A549 (cell line): Measurements from ENCODE around the gene ELMOD2. TPM values are rescaled to one million over a fixed set of nuclear protein-coding genes. Genes with fewer than 3 reads are reported as not detected.

Source experiments
- ATAC-seq, 2 experiments: fragments of 200-7000 bp in 1 of 2; fragments of >200 bp in 1 of 2; cut with Nextera tagmentation in 1 of 2; cut with Tn5 transposase in 1 of 2; 3 replicates each; pipeline versions ENCODE4 v1.8.0 to v1.9.1; 2018 to 2020; ENCODE audit warnings: mild to moderate bottlenecking in 1 of 2, moderate library complexity in 1 of 2
- CTCF ChIA-PET: fragments of 300-600 bp; sonication (Branson Sonifier 250); formaldehyde crosslinking; extraction: SDS; loops from one replicate; lab custom pipeline; 2021; ENCODE audit warnings: antibody characterized with exemption, inconsistent platforms; lab: Yijun Ruan, JAX
- POLR2A ChIA-PET: fragments of 350-600 bp; formaldehyde crosslinking; extraction: SDS; loops from one replicate; lab custom pipeline; 2021; ENCODE audit warnings: antibody characterized with exemption, inconsistent platforms; lab: Yijun Ruan, JAX
- DNase-seq, 2 experiments: peaks; one replicate each; pipeline versions ENCODE4 v3.0.0 to v3.0.0-alpha.2; 2011 to 2016; ENCODE audit warnings: low read depth in 1 of 2, low spot score in 1 of 2
- FAIRE-seq: peaks from 2 replicates; lab custom pipeline; 2011; peaks lifted over from hg19 to GRCh38; lab: Jason Lieb, UNC
- H3K27ac ChIP-seq, 2 experiments: fragments of >200 bp; sonication (Bioruptor Twin); formaldehyde crosslinking; 3 replicates each; pipeline ENCODE4 v1.5.1; 2016 to 2017
- H3K4me1 ChIP-seq: fragments of >200 bp; sonication (Bioruptor Twin); formaldehyde crosslinking; 3 replicates; pipeline ENCODE4 v1.6.1; 2016
- H3K4me2 ChIP-seq: fragments of >200 bp; sonication (Bioruptor Twin); formaldehyde crosslinking; 3 replicates; pipeline ENCODE4 v1.6.1; 2016
- H3K4me3 ChIP-seq: fragments of >200 bp; sonication (Bioruptor Twin); formaldehyde crosslinking; 3 replicates; pipeline ENCODE4 v1.5.1; 2016
- H3K9me3 ChIP-seq: fragments of >200 bp; sonication (Bioruptor Twin); formaldehyde crosslinking; 3 replicates; pipeline ENCODE4 v1.6.1; 2016
- BHLHE40 ChIP-seq: IDR thresholded peaks from 2 replicates; pipeline ENCODE4 v1.6.1; 2012; ENCODE audit warnings: low read depth, low read length, inconsistent platforms
- EHF ChIP-seq: fragments of 250-450 bp; sonication (Bioruptor Pico); IDR thresholded peaks from 2 replicates; pipeline ENCODE4 v1.5.0; 2020; ENCODE audit warnings: mild to moderate bottlenecking
- EP300 ChIP-seq, 2 experiments: fragments of >200 bp; sonication (Bioruptor Twin); formaldehyde crosslinking; IDR thresholded peaks; 2 replicates in 1 of 2; 3 replicates in 1 of 2; pipeline ENCODE4 v1.6.1; 2016 to 2017
- ESRRA ChIP-seq: fragments of 150-350 bp; IDR thresholded peaks from 2 replicates; pipeline ENCODE4 v1.6.1; 2014; ENCODE audit warnings: mild to moderate bottlenecking, low read length, borderline replicate concordance
- FOSL2 ChIP-seq, 2 experiments: fragments of 450-650 bp in 1 of 2; fragments of >200 bp in 1 of 2; sonication (Bioruptor Twin) in 1 of 2; formaldehyde crosslinking; IDR thresholded peaks; 2 replicates each; pipeline versions ENCODE4 v1.5.0 to v1.6.1; 2016 to 2020; ENCODE audit warnings: mild to moderate bottlenecking in 1 of 2, moderate library complexity in 1 of 2
- FOXS1 ChIP-seq: fragments of 250-450 bp; sonication (Bioruptor Pico); IDR thresholded peaks from 2 replicates; pipeline ENCODE4 v1.5.0; 2020; ENCODE audit warnings: mild to moderate bottlenecking, moderate library complexity
- GATA3 ChIP-seq: IDR thresholded peaks from 2 replicates; pipeline ENCODE4 v1.6.1; 2012; ENCODE audit warnings: borderline replicate concordance
- HDAC2 ChIP-seq: fragments of 200-600 bp; sonication (generic); IDR thresholded peaks from 2 replicates; pipeline ENCODE4 v1.6.1; 2016
- HOXA7 ChIP-seq: fragments of 250-450 bp; sonication (Bioruptor Pico); IDR thresholded peaks from 2 replicates; pipeline ENCODE4 v1.5.0; 2020; ENCODE audit warnings: mild to moderate bottlenecking, moderate library complexity
- HOXB13 ChIP-seq: fragments of 250-450 bp; sonication (Bioruptor Pico); IDR thresholded peaks from 2 replicates; pipeline ENCODE4 v1.5.0; 2020; ENCODE audit warnings: low read depth, mild to moderate bottlenecking, moderate library complexity
- JUNB ChIP-seq: fragments of >200 bp; sonication (Bioruptor Twin); formaldehyde crosslinking; IDR thresholded peaks from 2 replicates; pipeline ENCODE4 v1.6.1; 2016
- KDM1A ChIP-seq: fragments of 200-600 bp; sonication (generic); IDR thresholded peaks from 2 replicates; pipeline ENCODE4 v1.6.1; 2016; ENCODE audit warnings: low read depth, mild to moderate bottlenecking
- MAFK ChIP-seq: fragments of 450-650 bp; IDR thresholded peaks from 2 replicates; pipeline ENCODE4 v1.6.1; 2014; ENCODE audit not compliant: partially characterized antibody
- MYC ChIP-seq: IDR thresholded peaks from 2 replicates; pipeline ENCODE4 v1.6.1; 2012; ENCODE audit warnings: mild to moderate bottlenecking, inconsistent platforms, low read length, improper control_type of control experiment, borderline replicate concordance
- NFE2L2 ChIP-seq: fragments of 150-350 bp; conservative IDR thresholded peaks from 2 replicates; pipeline ENCODE4 v1.6.1; 2014; ENCODE audit warnings: low read length
- RARB ChIP-seq: fragments of 250-450 bp; sonication (Bioruptor Pico); IDR thresholded peaks from 2 replicates; pipeline ENCODE4 v1.8.0; 2021; ENCODE audit warnings: mild to moderate bottlenecking, moderate library complexity
- RNF2 ChIP-seq: fragments of 200-600 bp; sonication (generic); IDR thresholded peaks from 2 replicates; pipeline ENCODE4 v1.6.1; 2016; ENCODE audit warnings: low read depth, mild to moderate bottlenecking, antibody characterized with exemption, moderate library complexity, borderline replicate concordance
- SMC3 ChIP-seq: fragments of >200 bp; sonication (Bioruptor Twin); formaldehyde crosslinking; IDR thresholded peaks from 3 replicates; pipeline ENCODE4 v1.6.1; 2018; ENCODE audit warnings: inconsistent platforms
- TFCP2L1 ChIP-seq: fragments of 250-450 bp; sonication (Bioruptor Pico); IDR thresholded peaks from 2 replicates; pipeline ENCODE4 v1.5.0; 2021; ENCODE audit warnings: mild to moderate bottlenecking
- TP53 ChIP-seq: fragments of 250-450 bp; sonication (Bioruptor Pico); IDR thresholded peaks from 2 replicates; pipeline ENCODE4 v1.5.0; 2021; ENCODE audit warnings: mild to moderate bottlenecking, moderate library complexity
- ZFP36 ChIP-seq: fragments of 450-650 bp; IDR thresholded peaks from 2 replicates; pipeline ENCODE4 v1.6.1; 2014; ENCODE audit warnings: borderline replicate concordance; ENCODE audit not compliant: partially characterized antibody
- ZSCAN20 ChIP-seq: fragments of 250-450 bp; sonication (Bioruptor Pico); IDR thresholded peaks from 2 replicates; pipeline ENCODE4 v1.8.0; 2022; ENCODE audit warnings: mild to moderate bottlenecking, moderate library complexity
- WGBS: methylation state at CpG from one replicate; pipeline ENCODE4 v1.1.6; 2017; ENCODE audit errors: missing lambda C conversion rate; 5-methylcytosine and 5-hydroxymethylcytosine counted together
- polyA plus RNA-seq, 4 experiments: library from polyadenylated mRNA; depleted of rRNA in 3 of 4; stranded (reverse); fragments of >200 nt; fragmentation: RNase III in 1 of 4; extraction: RNeasy Plus Mini Kit Qiagen cat#74134 plus additional on column Dnase treatment in 1 of 4; gene quantifications; 2 replicates in 3 of 4; 3 replicates in 1 of 4; pipeline ENCODE4 v1.2.3, GENCODE V29; 2011 to 2017
- TF ChIP-seq, protein P1 (sequence below): fragments of 250-450 bp; sonication (Bioruptor Pico); IDR thresholded peaks from 2 replicates; pipeline ENCODE4 v1.5.0; 2020; ENCODE audit warnings: low read depth, mild to moderate bottlenecking, moderate library complexity
- TF ChIP-seq, protein P2 (sequence below): fragments of 250-450 bp; sonication (Bioruptor Pico); IDR thresholded peaks from 2 replicates; pipeline ENCODE4 v1.5.0; 2021; ENCODE audit warnings: mild to moderate bottlenecking, moderate library complexity, borderline replicate concordance
- TF ChIP-seq, protein P3 (sequence below): fragments of >200 bp; sonication (Bioruptor Twin); formaldehyde crosslinking; IDR thresholded peaks from 3 replicates; pipeline ENCODE4 v1.6.1; 2016
- TF ChIP-seq, protein P4 (sequence below): fragments of 450-650 bp; IDR thresholded peaks from 2 replicates; pipeline ENCODE4 v1.6.1; 2014; ENCODE audit warnings: antibody characterized with exemption
- TF ChIP-seq, protein P5 (sequence below): fragments of >200 bp; sonication (Bioruptor Twin); formaldehyde crosslinking; IDR thresholded peaks from 2 replicates; pipeline ENCODE4 v1.6.1; 2016

The ELMOD2 gene
- polyA plus RNA-seq, 2 of the 4 experiments (the other 2 are of a cell fraction) = 11.8 to 36.6 TPM

DNA sequence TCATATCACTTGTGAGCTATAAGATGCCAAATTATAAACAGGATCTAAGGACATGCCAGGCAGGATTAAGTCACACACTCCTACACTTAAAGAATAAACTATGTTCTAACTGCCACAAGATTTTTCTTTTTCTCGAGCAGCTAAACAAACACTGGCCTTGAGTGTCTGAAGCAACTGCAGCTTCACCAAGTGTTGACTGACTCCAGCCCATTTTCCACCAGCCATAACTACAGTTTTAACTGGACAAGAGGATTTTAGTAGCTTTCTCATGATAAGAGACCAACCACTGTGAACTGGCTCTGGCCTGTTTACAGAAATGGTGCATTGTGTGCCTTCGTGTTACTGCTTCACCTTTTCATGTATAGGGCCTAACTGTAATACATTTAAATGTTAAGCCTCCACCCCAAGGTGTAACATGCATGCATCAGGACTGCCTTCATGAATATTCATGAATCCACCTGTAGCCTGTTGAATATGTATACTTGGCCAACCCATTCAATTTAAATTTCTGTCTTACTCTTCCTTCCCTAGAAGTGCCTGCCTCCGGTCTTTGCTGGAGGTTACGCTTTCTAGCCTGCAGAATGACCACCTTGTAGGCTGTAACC, 34.0 kb downstream of the ELMOD2 start:
- DNase-seq (no peak), ATAC-seq (no peak), FAIRE-seq (no peak)
- TF ChIP-seq, protein P1, sequence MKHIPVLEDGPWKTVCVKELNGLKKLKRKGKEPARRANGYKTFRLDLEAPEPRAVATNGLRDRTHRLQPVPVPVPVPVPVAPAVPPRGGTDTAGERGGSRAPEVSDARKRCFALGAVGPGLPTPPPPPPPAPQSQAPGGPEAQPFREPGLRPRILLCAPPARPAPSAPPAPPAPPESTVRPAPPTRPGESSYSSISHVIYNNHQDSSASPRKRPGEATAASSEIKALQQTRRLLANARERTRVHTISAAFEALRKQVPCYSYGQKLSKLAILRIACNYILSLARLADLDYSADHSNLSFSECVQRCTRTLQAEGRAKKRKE (CRISPR knock-in tag) = no peak
- TF ChIP-seq ESRRA = no peak
- no peak for TF ChIP-seq ZSCAN20 (CRISPR knock-in tag)
- TF ChIP-seq FOSL2 (IDR thresholded peaks at IDR 0.05) = no peak
- TF ChIP-seq FOSL2 (CRISPR knock-in tag; IDR thresholded peaks at IDR 0.05) = no peak
- no peak for TF ChIP-seq MAFK
- Histone ChIP-seq H3K4me2 (no peak overlapping the region), H3K27ac (no peak overlapping the region), H3K4me3 (no peak overlapping the region), H3K4me1 (no peaks in the 10 kb centered on the region), H3K9me3 (no peaks in the 10 kb centered on the region)
- WGBS = 84% methylated on average over 4 of the region's 4 CpGs
- CTCF ChIA-PET = no interaction called here
- POLR2A ChIA-PET = no interaction called here

DNA sequence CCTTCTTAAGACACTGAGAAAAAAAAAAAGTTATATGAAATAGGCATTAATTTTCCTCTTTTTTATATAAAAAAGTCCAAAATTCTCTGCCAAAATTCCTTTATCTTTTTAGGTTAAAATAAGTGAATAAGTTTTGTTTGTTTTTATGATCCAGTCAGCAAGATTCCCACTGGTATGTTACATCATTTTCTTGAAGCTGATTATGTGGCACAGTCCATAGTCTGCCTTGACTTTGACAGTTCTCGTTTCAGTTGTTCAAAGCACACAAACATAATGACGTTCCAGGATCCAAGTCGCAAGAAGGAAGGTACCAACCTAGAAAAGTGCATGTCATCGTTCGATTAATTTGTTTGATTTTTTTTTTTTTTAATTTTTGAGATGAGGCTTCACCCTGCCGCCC, 35.7 kb downstream of the ELMOD2 start:
- no peak for TF ChIP-seq RARB (CRISPR knock-in tag)
- TF ChIP-seq, protein P1 (CRISPR knock-in tag) = no peak
- TF ChIP-seq RNF2 = no peak
- TF ChIP-seq ZFP36 = no peak
- no peak for TF ChIP-seq NFE2L2
- TF ChIP-seq HDAC2 = no peak
- TF ChIP-seq, protein P2, sequence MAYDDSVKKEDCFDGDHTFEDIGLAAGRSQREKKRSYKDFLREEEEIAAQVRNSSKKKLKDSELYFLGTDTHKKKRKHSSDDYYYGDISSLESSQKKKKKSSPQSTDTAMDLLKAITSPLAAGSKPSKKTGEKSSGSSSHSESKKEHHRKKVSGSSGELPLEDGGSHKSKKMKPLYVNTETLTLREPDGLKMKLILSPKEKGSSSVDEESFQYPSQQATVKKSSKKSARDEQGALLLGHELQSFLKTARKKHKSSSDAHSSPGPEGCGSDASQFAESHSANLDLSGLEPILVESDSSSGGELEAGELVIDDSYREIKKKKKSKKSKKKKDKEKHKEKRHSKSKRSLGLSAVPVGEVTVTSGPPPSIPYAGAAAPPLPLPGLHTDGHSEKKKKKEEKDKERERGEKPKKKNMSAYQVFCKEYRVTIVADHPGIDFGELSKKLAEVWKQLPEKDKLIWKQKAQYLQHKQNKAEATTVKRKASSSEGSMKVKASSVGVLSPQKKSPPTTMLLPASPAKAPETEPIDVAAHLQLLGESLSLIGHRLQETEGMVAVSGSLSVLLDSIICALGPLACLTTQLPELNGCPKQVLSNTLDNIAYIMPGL (CRISPR knock-in tag) = no peak
- no peak for TF ChIP-seq TFCP2L1 (CRISPR knock-in tag)
- no peak for TF ChIP-seq SMC3
- Histone ChIP-seq H3K27ac (no peak overlapping the region), H3K4me2 (no peak overlapping the region), H3K4me1 (no peaks in the 10 kb centered on the region), H3K4me3 (no peak overlapping the region), H3K9me3 (no peaks in the 10 kb centered on the region)
- ChIA-PET CTCF (no interaction called here), POLR2A (no interaction called here)
- ATAC-seq (no peak), FAIRE-seq (no peak), DNase-seq (no peak)
- WGBS = 88% methylated on average over 6 of the region's 6 CpGs

DNA sequence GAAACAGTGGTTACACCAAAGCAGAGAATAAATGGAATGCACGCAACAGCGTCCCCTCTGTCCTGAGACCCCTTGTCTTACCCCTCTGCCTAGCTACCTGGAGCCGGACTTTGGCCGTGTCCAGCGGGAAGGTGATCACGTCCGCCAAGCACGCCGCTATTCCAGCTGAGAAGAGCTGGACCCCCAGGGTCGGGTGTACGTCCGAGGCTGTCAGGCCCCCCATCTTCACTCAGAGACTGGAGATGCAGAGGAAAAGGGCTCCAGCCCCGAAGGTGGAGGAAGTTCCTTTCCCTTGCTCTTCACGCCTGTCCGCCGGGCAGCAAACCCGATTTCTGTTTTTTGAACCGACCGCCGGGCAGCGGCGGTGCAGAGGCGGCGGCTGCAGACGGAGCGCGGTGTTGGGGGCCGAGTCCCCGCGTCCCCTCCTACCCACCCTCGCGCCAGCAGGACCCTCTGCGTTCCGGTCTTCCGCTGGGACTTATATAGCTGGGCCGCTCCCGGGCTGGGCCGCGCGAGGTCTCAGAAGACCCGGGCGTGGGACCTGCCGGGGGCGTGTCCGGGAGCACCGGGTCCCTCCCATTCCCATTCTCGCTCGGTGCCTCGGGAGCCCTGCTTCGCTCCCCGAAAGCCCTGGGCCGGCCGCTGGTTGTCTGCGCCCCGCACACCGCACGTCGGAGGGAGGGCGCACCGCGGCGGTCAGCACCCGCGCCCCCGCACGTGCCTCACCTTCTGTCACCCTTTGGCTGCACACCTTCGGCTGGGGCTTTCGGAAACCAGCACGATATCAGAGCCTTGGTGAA, 44.7 kb downstream of the ELMOD2 start, which contains the start of gene UCP1:
Gene UCP1, minus strand, starts transcription at position 455 of the 800 bp plus-strand sequence. Its CDS starts 232 bp downstream, at position 223.
- WGBS = 80% methylated on average over 24 of the region's 69 CpGs
- H3K27ac ChIP-seq = peak within 1 kb of the TSS in 1 of 2 experiments; percentile 53; a peak in 1 of 6 replicates
- TF ChIP-seq GATA3 = no peak
- TF ChIP-seq MYC = no peak
- TF ChIP-seq EHF (CRISPR knock-in tag) = no peak
- TF ChIP-seq BHLHE40 = no peak
- TF ChIP-seq, protein P3, sequence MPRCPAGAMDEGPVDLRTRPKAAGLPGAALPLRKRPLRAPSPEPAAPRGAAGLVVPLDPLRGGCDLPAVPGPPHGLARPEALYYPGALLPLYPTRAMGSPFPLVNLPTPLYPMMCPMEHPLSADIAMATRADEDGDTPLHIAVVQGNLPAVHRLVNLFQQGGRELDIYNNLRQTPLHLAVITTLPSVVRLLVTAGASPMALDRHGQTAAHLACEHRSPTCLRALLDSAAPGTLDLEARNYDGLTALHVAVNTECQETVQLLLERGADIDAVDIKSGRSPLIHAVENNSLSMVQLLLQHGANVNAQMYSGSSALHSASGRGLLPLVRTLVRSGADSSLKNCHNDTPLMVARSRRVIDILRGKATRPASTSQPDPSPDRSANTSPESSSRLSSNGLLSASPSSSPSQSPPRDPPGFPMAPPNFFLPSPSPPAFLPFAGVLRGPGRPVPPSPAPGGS = no peak
- no peak for TF ChIP-seq FOXS1
- TF ChIP-seq EP300 (IDR thresholded peaks at IDR 0.05) = no peak
- no peak for TF ChIP-seq MAFK
- no peak for TF ChIP-seq TP53 (CRISPR knock-in tag)
- TF ChIP-seq, protein P4, sequence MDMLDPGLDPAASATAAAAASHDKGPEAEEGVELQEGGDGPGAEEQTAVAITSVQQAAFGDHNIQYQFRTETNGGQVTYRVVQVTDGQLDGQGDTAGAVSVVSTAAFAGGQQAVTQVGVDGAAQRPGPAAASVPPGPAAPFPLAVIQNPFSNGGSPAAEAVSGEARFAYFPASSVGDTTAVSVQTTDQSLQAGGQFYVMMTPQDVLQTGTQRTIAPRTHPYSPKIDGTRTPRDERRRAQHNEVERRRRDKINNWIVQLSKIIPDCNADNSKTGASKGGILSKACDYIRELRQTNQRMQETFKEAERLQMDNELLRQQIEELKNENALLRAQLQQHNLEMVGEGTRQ = no peak
- TF ChIP-seq HOXA7 = no peak
- TF ChIP-seq JUNB = no peak
- no peak for TF ChIP-seq KDM1A
- TF ChIP-seq, protein P5, sequence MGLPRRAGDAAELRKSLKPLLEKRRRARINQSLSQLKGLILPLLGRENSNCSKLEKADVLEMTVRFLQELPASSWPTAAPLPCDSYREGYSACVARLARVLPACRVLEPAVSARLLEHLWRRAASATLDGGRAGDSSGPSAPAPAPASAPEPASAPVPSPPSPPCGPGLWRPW = no peak
- TF ChIP-seq HOXB13 (CRISPR knock-in tag) = no peak
- H3K9me3 ChIP-seq = peaks cover 8% of the 10 kb centered on the region; the same call in 2 of the 3 replicates
- ChIA-PET CTCF (interaction anchor here (0.8 to 1.5 kb wide), 2 partner anchors 21 to 41 kb away, joined by 3 to 4 read pairs; no protein-coding TSS in a partner anchor), POLR2A (no interaction called here)
- ATAC-seq (peak; percentile 64 to 87; a peak in 5 of 6 replicates), DNase-seq (peak in 1 of 2 experiments; percentile 10), FAIRE-seq (no peak)
- no peaks in the 10 kb centered on the region for H3K4me1 ChIP-seq
- H3K4me3 ChIP-seq = peak within 1 kb of the TSS; percentile 36
- H3K4me2 ChIP-seq = peak within 1 kb of the TSS; percentile 62
